HG03039 (cell line): ENCODE measurements around the gene ATCAY.
"Not testable (repeated sequence)": the region's sequence is repeated elsewhere in the genome, so short reads cannot be mapped to it uniquely, and the experiment has no call there.

Experiments used
- ATAC-seq: cut with Tn5 transposase; IDR thresholded peaks from one replicate; pipeline ENCODE4 v1.9.1; 2021; ENCODE audit warnings: mild to moderate bottlenecking, moderate library complexity; ENCODE audit not compliant: unreplicated experiment

The ATCAY gene

GRCh38 chr19:3898426-3898825 is 17.9 kb downstream of the ATCAY start:
- no peak for ATAC-seq

DNA sequence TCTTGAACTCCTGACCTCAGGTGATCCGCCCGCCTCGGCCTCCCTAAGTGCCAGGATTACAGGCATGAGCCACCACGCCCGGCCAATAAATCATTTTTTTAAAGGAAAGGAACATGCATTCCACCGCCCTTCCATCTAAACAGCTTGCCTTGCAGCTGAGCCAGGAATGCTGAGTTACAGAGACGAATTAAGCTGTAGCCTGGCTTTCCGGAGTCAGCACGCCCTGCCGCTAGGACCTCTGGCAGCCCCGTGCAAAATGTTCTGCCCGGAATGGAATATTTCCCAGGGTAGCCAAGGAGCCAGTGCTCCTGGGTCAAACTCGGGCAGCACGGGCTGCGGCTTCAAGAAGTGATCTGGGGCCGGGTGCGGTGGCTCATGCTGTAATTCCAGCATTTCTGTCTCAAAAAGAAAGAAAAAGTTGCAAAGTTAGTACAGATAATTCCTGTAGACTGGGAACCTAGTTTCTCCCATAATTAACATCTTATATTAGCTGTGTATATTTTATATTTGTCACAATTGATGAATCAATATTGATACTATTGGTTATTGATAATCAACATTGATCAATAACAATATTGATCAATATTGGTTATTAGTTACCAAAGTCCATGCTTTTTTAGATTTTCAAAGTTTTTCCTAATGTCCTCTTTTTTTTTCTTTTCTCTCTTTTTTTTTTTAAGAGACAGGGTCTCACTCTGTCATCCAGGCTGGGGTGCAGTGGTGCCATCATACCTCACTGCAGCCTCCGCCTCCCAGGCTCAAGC is 19.2 kb downstream of the ATCAY start:
- no peak for ATAC-seq

DNA sequence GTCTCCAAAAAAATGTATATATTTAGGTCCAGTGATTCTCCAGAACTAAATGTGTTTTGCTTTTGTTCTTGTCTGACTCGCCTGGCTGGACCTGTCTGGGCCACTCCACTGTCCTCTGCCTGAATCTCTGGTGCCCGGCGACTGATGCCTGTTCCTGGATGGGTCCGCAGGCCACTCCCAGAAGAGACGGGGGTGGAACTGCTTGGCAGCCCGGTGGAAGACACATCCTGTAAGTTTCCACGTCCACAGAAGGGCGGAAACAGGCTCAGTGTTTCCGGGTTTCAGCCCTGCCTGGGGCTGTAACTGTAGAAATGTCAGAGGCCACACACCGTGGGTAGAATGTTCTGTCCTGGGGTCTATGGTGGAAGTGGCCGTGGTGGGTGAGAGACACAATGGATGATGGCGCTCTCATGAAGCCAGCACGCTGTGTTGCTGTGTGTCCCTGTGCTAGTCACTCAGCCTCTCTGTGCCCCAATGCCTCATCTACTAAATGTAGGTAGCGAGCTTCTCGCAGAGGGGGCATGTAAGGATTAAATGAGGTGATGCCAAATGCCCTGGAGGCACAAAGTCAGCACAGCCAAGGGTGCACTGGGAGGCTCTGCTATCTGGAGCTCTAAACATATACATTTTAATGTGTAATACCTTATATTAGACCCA is 22.0 kb downstream of the ATCAY start:
- ATAC-seq: no peak

DNA sequence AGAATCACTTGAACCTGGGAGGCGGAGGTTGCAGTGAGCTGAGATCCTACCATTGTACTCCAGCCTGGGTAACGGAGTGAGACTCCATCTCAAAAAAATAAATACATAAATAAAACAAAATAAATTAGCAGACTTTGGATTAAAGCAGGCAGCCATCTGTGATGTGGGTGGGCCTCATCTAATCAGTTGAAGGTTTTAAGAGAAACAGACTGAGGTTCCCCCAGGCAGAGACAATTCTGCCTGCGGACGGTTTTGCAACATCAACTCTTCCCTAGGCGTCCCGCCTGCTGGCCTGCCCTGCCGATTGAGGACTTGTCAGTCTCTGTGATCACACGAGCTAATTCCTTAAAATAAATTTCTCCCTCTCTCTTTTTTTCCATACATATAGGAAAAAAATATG is 23.7 kb downstream of the ATCAY start:
- no peak for ATAC-seq

- no peak for ATAC-seq
Measured at GRCh38 chr19:3907626-3908265, 27.3 kb downstream of the ATCAY start.

DNA sequence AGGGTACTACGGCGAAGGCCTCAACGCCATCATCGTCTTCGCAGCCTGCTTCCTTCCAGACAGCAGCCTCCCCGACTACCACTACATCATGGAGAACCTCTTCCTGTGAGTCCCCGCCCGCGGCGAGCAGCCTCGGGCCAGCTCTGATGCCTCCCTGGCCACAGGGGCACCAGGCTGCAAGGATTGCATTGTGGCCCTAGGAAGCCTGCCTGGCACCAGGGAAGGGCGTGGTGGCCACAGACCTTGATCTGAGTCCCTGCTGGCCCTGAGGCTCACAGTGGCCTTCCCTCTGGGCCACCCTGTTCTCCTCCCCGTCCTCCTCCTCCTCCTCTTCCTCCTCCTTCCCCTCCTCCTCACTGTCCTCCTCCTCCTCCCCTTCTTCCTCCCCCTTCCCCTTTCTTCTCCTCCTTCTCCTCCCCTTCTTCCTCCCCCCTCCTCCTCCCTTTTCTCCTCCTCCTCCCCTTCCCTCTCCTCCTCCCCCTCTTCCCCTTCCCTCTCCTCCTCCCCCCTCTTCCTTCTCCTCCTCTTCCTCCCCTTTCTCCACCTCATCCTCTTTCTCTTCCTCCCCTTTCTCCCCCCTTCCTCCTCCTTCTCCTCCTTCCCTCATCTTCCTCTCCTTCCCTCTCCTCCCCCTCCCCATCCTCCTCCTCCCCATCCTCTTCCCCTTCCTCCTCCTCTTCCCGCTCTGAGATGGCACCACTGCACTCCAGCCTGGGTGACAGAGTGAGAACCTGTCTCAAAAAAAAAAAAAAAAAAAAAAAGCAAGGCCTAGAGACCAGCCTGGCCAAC is 28.0 kb downstream of the ATCAY start:
- no peak for ATAC-seq

DNA sequence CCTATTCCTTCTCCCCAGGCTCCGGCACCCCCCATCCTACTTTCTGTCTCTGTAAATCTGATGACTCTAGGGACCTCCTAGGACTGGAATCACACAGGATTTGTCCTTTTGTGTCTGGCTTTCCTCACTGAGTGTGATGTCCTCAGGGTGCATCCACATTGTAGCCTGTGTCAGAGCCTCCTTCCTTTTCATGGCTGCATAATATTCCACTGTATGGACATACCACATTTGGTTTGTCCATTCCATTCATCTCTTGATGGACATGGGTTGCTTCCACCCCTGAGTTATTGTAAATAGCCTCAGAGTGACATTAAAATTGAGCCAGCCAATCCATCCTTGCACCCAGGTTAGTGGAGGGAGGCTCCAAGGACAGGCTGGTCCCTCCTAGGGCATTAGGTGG is 29.6 kb downstream of the ATCAY start:
- ATAC-seq: no peak

- no peak for ATAC-seq
Measured at GRCh38 chr19:3914199-3914598, 33.7 kb downstream of the ATCAY start.

DNA sequence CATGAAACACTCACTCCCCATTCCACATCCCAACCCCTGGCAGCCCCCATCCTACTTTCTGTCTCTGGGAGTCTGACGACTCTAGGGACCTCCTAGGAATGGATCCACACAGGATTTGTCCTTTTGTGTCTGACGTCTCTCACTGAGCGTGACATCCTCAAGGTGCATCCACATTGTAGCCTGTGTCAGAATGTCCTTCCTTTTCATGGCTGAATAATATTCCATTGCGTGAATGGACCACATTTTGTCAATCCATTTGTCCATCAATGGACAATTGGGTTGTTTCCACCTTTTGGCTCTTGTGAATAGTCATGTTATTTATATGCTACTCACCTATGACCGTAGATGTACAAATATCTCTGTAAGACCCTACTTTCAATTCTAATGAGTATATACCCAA is 35.5 kb downstream of the ATCAY start:
- ATAC-seq: no peak

DNA sequence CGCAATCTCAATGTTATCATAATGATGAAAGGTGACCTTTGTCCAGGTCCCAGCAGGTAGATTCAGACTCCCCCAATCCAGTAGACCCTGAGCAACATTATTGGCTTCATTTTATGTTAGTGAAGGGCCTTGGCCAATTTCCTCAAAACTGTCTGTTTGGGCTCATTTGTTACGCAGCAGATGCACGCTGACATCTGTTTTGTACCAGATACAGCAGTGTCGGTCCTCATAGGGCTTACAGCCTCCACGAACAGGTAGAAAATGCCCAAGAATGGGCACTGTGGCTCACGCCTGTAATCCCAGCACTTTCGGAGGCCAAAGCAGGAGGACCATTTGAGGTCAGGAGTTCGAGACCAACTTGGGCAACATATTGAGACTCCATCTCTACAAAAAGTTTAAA is 39.3 kb downstream of the ATCAY start:
- no peak for ATAC-seq

DNA sequence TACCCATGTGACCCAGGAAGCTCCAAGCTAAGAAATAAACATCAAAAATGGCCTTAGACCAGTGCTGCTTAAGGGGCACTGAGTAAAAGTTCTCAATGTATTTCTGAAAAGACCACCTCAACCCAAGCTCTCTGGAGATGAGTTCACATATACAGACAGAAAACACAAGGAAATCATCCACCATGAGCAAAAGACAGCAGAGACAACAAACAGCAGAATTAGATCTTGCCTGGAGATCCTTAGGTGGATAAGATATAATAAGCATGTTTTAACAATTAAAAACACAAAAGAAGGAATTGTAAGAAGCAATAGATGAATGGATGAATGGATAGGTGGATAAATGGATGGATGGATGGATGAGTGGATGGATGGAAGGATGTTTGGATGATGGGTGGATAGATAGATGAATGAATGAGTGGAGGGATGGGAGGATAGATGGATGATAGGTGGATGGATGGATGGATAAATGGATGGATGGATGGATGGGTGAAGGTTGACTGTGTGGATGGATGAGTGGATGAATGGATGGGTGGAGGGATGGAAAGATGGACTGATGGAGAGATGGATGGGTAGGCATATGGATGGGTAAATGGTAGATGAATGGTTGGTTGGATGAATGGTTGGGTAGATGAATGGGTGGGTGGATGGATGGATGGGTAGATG is 42.7 kb downstream of the ATCAY start:
- no peak for ATAC-seq

- no peak for ATAC-seq
Measured at GRCh38 chr19:3923912-3924311, 43.4 kb downstream of the ATCAY start.

DNA sequence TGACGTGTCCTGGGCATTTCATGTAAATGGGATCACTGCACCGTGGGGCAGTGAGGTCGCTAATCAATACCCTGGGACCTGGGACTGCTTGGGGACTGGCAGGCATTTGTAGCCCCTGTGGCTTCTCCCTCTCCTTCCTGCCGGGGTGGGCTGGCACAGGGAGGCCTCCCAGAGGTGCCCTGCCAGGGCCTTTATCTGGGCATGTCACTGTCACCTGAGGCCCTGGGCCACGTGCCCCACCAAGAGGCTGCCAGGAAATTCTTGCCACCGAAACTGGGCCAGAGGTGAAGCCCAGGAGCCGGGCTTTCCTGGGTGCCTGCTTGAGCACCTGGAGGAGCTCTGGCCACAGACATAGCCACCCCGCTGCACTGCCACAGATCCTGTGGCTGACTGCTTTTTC is 50.6 kb downstream of the ATCAY start:
- ATAC-seq: no peak

- ATAC-seq: no peak
Measured at GRCh38 chr19:3932931-3933810, 52.7 kb downstream of the ATCAY start, which contains the start of gene NMRK2. Gene NMRK2 (plus strand): TSS chr19:3933069. CDS start chr19:3933672, 603 bp downstream.

DNA sequence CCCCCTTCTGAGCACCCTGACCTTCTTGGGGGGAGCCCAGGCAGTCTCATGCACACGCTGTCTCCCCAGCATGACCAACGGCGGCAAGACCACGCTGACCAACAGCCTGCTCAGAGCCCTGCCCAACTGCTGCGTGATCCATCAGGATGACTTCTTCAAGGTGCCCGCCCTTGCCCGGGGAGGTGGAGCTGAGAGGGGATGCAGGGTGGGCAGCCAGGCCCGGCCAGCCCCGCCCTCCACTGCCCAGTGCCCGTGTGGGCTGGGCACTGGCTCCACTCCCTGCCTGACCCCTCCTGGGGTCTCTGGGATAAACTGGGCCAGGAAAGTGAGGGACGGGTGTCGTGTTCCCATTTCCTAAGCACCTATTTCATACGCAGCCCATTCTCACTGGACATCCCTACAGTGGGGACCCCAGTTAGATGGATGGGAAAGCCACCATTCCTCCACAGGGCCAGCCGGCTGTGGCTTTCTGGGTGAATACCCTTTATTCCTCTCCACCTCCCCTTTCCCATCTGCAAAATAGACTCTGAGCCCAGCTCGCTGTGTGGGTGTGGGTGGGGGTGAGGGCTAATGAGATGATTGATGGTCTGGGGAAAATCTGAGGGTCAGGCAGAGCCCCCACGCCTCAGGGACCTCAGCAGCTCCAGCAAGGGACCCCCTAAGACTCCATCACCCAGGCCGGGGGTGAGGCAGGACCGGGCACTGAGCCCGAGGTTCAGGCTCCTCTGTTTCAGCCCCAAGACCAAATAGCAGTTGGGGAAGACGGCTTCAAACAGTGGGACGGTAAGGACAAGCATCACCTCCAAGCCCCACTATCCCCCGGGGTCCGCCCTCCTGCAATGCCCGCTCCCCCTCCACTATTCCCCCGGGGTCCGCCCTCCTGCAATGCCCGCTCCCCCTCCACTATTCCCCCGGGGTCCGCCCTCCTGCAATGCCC is 56.3 kb downstream of the ATCAY start:
- no peak for ATAC-seq

DNA sequence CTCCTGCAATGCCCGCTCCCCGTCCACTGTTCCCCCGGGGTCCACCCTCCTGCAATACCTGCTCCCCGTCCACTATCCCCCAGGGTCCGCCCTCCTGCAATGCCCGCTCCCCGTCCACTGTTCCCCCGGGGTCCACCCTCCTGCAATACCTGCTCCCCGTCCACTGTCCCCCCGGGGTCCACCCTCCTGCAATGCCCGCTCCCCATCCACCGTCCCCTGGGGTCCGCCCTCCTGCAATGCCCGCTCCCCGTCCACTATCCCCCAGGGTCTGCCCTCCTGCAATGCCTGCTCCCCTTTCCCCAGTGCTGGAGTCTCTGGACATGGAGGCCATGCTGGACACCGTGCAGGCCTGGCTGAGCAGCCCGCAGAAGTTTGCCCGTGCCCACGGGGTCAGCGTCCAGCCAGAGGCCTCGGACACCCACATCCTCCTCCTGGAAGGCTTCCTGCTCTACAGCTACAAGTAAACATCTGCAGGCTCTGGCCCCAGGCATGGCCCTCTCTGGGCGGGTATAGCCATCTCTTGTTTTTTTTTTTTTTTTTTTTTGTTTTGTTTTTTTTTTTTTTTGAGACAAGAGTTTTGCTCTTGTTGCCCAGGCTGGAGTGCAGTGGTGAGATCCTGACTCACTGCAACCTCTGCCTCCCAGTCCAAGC is 57.9 kb downstream of the ATCAY start:
- not testable (repeated sequence) for ATAC-seq

- ATAC-seq: no peak
Measured at GRCh38 chr19:3942790-3943409, 62.4 kb downstream of the ATCAY start.
